ENCODE data around the gene TSC1.

TSC1 gene

GRCh38 chr9:132862533-132862932 lies 81.9 kb downstream of the TSC1 start:
- no peak for DNase-seq (ENCODE audit: low read depth)

DNA sequence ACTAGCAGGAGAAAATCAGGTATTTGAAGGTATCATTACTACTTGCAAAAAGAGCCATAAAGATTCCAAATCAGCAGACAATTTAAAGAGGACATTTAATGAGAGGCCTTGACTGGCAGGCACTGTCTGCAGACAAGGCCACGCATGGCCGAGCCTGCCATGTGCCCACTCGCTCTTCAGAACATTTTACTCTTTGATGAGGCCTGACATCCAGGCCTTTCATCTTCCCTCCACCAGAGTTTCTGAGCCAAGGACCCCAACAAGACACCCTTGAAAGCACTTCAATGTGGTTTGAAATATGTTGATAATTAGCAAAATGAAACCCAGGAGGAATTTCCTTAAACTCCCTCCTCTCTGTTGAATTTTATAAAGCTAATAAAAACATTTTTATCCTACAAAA lies 82.8 kb downstream of the TSC1 start:
- DNase-seq (ENCODE audit: low read depth) = no peak

DNA sequence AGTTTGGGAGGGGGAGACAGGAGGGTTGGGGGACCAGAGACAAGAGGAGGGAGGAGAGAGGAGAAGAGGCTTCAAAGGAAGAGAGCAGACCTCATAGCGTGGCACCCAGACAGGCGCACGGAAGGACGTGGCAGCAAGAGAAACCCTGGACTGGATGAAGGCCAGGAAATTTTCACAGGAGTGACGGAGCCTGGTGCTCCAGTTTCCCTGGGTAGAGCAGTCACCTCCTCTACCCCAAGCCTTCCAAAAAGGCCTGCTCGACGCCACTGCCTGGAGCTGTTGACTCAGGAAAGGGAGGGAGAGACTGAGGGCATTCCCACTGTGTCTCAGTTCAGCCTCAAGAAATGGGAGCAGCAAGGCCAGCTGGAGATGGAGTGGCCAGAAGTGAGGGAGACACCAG lies 85.7 kb downstream of the TSC1 start:
- no peak for DNase-seq (ENCODE audit: low read depth)

GRCh38 chr9:132857616-132858342 lies 86.6 kb downstream of the TSC1 start:
- no peak for DNase-seq (ENCODE audit: low read depth)

GRCh38 chr9:132857031-132857430 lies 87.4 kb downstream of the TSC1 start:
- DNase-seq (ENCODE audit: low read depth) = no peak

GRCh38 chr9:132855904-132856303 lies 88.5 kb downstream of the TSC1 start:
- no peak for DNase-seq (ENCODE audit: low read depth)

GRCh38 chr9:132854832-132855231 lies 89.6 kb downstream of the TSC1 start:
- DNase-seq (ENCODE audit: low read depth) = no peak

- no peak for DNase-seq (ENCODE audit: low read depth)
These were observed 90.9 kb downstream of the TSC1 start for GRCh38 chr9:132853482-132853881.

- no peak for DNase-seq (ENCODE audit: low read depth)
These were observed 95.2 kb downstream of the TSC1 start for GRCh38 chr9:132849185-132849706.

DNA sequence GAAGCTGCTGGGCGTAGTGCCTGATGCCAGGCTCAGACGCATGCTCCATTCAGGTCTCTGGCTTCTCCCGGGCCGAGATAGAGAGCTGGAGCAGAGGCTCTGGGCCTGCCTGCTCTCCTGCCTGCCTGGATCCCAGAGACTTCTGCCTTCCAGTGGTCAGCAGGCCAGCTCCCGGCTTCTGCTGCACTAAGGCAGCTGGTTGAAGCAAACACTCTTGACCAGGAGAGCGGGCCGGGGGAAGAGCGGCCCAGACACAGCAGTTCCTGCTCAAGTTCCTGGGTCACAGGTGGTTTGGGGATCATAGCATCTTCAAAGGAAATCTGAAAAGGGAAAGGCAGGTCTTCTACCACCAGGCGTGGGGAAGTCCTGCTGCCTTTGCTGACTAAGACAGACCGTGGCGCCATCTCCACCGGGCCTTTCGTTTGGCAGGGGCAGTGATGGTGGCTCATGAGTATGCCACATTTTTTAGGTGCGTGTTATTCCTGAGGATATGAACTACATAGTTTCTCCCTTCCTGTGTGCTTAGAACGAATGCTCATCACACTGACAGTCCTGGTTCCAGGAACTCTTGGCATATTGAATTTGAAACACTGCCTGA lies 97.4 kb downstream of the TSC1 start:
- DNase-seq (ENCODE audit: low read depth) = no peak

GRCh38 chr9:132846109-132846917 lies 98.1 kb downstream of the TSC1 start:
- DNase-seq (ENCODE audit: low read depth) = no peak

DNA sequence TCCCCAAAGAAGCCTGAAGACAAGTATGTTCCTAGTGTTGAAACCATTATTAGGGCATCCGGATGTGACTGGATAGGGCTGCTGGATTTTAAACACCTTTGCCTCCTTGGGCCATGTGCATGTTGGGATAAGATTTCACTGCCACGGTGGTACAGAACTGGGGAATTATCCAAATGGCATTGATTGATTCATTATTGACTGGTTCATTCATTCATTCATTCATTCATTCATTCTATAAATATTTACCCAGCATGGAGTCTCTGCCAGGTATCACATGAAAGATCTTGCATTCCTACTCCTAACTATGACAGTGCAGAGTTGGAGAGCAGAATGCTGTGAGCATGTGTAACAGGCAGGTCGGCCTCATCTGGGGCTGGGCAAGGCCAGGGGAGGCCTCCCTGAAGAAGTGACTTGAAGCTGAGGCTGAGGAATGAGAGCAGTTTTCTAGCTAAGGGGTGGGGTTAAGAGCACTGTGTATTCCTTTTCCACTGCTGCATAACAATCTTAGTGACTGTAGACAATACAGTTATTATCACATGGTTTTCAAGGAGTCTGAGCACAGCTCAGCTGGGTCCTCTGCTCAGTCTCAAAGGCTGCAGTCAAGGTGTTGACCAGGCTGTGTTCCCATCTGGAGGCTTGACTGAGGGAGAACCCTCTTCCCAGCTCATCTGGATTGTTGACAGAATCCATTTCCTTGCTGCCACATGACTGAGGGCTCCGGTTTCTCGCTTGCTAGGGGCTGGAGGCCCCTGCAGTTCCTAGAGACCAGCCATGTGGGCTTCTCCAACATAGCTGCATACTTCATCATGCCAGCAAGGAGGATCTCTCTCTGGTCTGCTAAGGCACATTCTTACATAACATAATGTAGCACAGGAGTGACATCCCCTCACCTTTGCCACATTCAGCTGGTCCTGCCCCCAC lies 102.0 kb downstream of the TSC1 start:
- no peak for DNase-seq (ENCODE audit: low read depth)
